B cell (primary cell): ENCODE results near the gene RFPL2. TPM values are rescaled to one million over a fixed set of nuclear protein-coding genes. Genes with fewer than 3 reads are reported as not detected.

Experiments used
- ATAC-seq: fragments of 200-7000 bp; cut with Tn5 transposase; one replicate; pipeline ENCODE4 v1.10.0; 2021; ENCODE audit warnings: low read depth, mild to moderate bottlenecking, moderate number of reproducible peaks, moderate library complexity
- CTCF ChIA-PET: fragments of 350-600 bp; sonication (Branson Sonifier 250); formaldehyde crosslinking; loops from one replicate; lab custom pipeline; 2021; ENCODE audit warnings: antibody characterized with exemption, inconsistent platforms; lab: Charles Lee
- POLR2A ChIA-PET: fragments of 350-600 bp; sonication (Branson Sonifier 250); formaldehyde crosslinking; loops from one replicate; lab custom pipeline; 2021; ENCODE audit warnings: antibody characterized with exemption; lab: Charles Lee
- DNase-seq: peaks from one replicate; pipeline ENCODE4 v3.0.0; 2013
- H2AFZ ChIP-seq: 2 replicates; pipeline ENCODE4 v1.6.1; 2012; ENCODE audit warnings: mild to moderate bottlenecking, low read depth, low read length; ENCODE audit not compliant: insufficient read depth, poor library complexity, severe bottlenecking
- H3K27ac ChIP-seq, 2 donors: 1 replicate in 1 of 2; 2 replicates in 1 of 2; pipeline ENCODE4 v1.5.1; 2012 to 2013; ENCODE audit warnings: low read length in 2 of 2, mild to moderate bottlenecking in 2 of 2, moderate library complexity in 1 of 2
- H3K27me3 ChIP-seq, 4 experiments: fragments of 200-600 bp in 1 of 4; sonication (generic) in 1 of 4; replicated peaks in 1 of 4; 1 replicate in 2 of 4; 2 replicates in 2 of 4; pipeline versions ENCODE4 v1.6.1 to v1.7.0; 2013 to 2016; ENCODE audit warnings: low read length in 3 of 4, mild to moderate bottlenecking in 2 of 4, mixed read lengths in 1 of 4, moderate library complexity in 1 of 4; ENCODE audit not compliant: insufficient read depth in 4 of 4, control insufficient read depth in 3 of 4; ENCODE audit errors: control extremely low read depth in 1 of 4
- H3K36me3 ChIP-seq, 2 experiments: replicated peaks in 1 of 2; 1 replicate in 1 of 2; 2 replicates in 1 of 2; pipeline versions ENCODE4 v1.6.1 to v1.7.1; 2013; ENCODE audit warnings: low read length in 1 of 2; ENCODE audit not compliant: insufficient read depth in 2 of 2, control insufficient read depth in 1 of 2; ENCODE audit errors: control extremely low read depth in 1 of 2, extremely low read depth in 1 of 2
- H3K4me1 ChIP-seq, 2 donors: fragments of 200-600 bp in 1 of 2; sonication (generic) in 1 of 2; 1 replicate in 1 of 2; 2 replicates in 1 of 2; pipeline versions ENCODE4 v1.5.1 to v1.6.1; 2013 to 2017; ENCODE audit warnings: low read length in 2 of 2; ENCODE audit not compliant: control insufficient read depth in 2 of 2, insufficient read depth in 2 of 2
- H3K4me2 ChIP-seq: replicated peaks from 2 replicates; pipeline ENCODE3; 2012; ENCODE audit warnings: mild to moderate bottlenecking, low read depth, low read length; ENCODE audit not compliant: poor library complexity, severe bottlenecking
- H3K4me3 ChIP-seq, 5 experiments: fragments of 200-600 bp in 1 of 5; sonication (generic) in 1 of 5; 1 replicate in 3 of 5; 2 replicates in 2 of 5; pipeline versions ENCODE4 v1.5.1 to v1.7.0; 2011 to 2016; ENCODE audit warnings: low read length in 4 of 5, mild to moderate bottlenecking in 4 of 5, low read depth in 2 of 5, control low read depth in 1 of 5, moderate library complexity in 1 of 5; ENCODE audit not compliant: insufficient read depth in 1 of 5; ENCODE audit errors: control extremely low read depth in 1 of 5, extremely low read depth in 1 of 5
- H3K79me2 ChIP-seq: fragments of 200-600 bp; sonication (generic); one replicate; pipeline ENCODE4 v1.6.0; 2016; ENCODE audit warnings: low read length; ENCODE audit not compliant: control insufficient read depth, insufficient read depth
- H3K9ac ChIP-seq: fragments of 200-600 bp; sonication (generic); 2 replicates; pipeline ENCODE4 v1.6.1; 2017; ENCODE audit warnings: mild to moderate bottlenecking, low read length, moderate library complexity
- H3K9me3 ChIP-seq, 3 donors: one replicate each; pipeline versions ENCODE4 v1.6.1 to v1.7.1; 2013; ENCODE audit warnings: low read length in 2 of 3; ENCODE audit not compliant: control insufficient read depth in 2 of 3, insufficient read depth in 1 of 3; ENCODE audit errors: control extremely low read depth in 1 of 3
- H4K20me1 ChIP-seq: 2 replicates; pipeline ENCODE4 v1.6.0; 2012; ENCODE audit warnings: mild to moderate bottlenecking, low read length; ENCODE audit not compliant: insufficient read depth, control insufficient read depth, poor library complexity, severe bottlenecking
- H3K27ac Mint-ChIP-seq: one replicate; pipeline ENCODE4 v1.8.0; 2021; ENCODE audit warnings: mixed read lengths
- H3K27me3 Mint-ChIP-seq: one replicate; pipeline ENCODE4 v1.8.0; 2021; ENCODE audit warnings: mixed read lengths
- H3K4me1 Mint-ChIP-seq: one replicate; pipeline ENCODE4 v1.8.0; 2021; ENCODE audit warnings: mixed read lengths
- H3K4me3 Mint-ChIP-seq: one replicate; pipeline ENCODE4 v1.8.0; 2021; ENCODE audit warnings: mixed read lengths
- H3K9me3 Mint-ChIP-seq: one replicate; pipeline ENCODE4 v1.8.0; 2022; ENCODE audit warnings: mixed read lengths; ENCODE audit not compliant: insufficient read depth
- EZH2 ChIP-seq: IDR thresholded peaks from 2 replicates; pipeline ENCODE4 v1.6.1; 2012; ENCODE audit warnings: borderline replicate concordance, low read depth, mild to moderate bottlenecking, moderate library complexity, low read length; ENCODE audit not compliant: insufficient read depth, poor library complexity, severe bottlenecking
- WGBS: methylation state at CpG from one replicate; pipeline ENCODE4 v1.1.5; 2013; ENCODE audit warnings: missing lambda C conversion rate; ENCODE audit not compliant: insufficient coverage; 5-methylcytosine and 5-hydroxymethylcytosine counted together
- intact Hi-C: fragments of 100-400 bp; cut with micrococcal nuclease; formaldehyde crosslinking; loops from one replicate; pipeline ENCODE4 v1.10.0; 2022
- polyA plus RNA-seq: library from polyadenylated mRNA; depleted of rRNA; stranded (reverse); fragments of >200 nt; gene quantifications from 2 replicates; pipeline ENCODE4 v1.2.3, GENCODE V29; 2012
- total RNA-seq, 2 donors: library from RNA; stranded (reverse); fragments of 120-200 nt in 1 of 2; gene quantifications; 1 replicate in 1 of 2; 2 replicates in 1 of 2; pipeline versions ENCODE4 v1.2.3 to v1.2.4, GENCODE V29; 2013 to 2022
- TF ChIP-seq, protein P1 (sequence below): fragments of 200-600 bp; IDR thresholded peaks from one replicate; pipeline ENCODE4 v1.8.0; 2022; ENCODE audit warnings: antibody characterized with exemption, mild to moderate bottlenecking

RFPL2 gene
- total and polyA plus RNA-seq, 2 donors (not counting 1 experiment from before 2014, with no cell fraction given), result not detected

DNA sequence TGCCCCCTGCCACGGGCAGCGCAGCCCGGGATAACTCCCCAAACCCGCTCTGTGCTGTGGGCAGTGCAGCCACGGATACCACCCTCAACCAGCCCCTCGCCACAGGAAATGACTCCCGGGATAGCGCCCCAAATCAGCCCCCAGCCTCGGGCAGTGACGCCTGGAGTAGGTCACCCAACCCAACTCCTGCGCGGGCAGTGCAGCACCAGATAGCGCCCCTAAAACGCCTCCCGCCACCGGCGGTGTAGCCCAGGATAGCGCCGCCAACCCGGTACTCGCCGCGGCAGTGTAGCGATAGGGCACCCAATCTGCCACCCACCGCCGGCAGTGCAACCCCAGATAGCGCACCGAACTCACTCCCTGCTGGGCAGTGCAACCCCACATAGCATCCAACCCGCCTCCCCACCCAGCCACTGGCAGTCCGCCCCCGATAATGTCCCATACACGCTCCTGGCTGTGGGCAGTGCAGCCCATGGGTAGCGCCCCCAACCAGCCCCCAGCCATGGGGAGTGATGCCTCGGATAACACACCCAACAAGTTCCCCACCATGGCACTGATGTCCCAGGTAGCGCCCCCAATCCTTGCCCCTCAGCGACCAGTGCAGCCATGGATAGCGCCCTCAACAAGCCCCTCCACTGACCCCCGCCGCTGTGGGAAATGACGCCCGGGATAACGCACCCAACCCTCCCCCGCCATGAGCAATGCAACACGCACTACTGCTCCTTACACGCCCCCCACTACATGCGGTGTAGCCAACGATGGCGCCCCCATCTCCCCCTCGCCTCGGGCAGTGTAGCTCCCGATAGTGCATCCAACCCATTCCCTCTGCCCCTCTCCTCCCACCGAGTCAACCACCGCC is 1.5 kb downstream of the RFPL2 start:
- H3K4me2 ChIP-seq, result peak overlapping the region; percentile 60
- no peak overlapping the region for H3K4me3 ChIP-seq
- peaks cover 6 to 8% of the 10 kb centered on the region in 2 donors for H3K4me1 ChIP-seq
- WGBS, result 32% methylated on average over 53 of the region's 53 CpGs
- ATAC-seq, result no peak
- peak overlapping the region; percentile 25 for H2AFZ ChIP-seq
- TF ChIP-seq, protein P1, sequence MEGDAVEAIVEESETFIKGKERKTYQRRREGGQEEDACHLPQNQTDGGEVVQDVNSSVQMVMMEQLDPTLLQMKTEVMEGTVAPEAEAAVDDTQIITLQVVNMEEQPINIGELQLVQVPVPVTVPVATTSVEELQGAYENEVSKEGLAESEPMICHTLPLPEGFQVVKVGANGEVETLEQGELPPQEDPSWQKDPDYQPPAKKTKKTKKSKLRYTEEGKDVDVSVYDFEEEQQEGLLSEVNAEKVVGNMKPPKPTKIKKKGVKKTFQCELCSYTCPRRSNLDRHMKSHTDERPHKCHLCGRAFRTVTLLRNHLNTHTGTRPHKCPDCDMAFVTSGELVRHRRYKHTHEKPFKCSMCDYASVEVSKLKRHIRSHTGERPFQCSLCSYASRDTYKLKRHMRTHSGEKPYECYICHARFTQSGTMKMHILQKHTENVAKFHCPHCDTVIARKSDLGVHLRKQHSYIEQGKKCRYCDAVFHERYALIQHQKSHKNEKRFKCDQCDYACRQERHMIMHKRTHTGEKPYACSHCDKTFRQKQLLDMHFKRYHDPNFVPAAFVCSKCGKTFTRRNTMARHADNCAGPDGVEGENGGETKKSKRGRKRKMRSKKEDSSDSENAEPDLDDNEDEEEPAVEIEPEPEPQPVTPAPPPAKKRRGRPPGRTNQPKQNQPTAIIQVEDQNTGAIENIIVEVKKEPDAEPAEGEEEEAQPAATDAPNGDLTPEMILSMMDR, result no peak
- TF ChIP-seq EZH2, result no peak
- CTCF ChIA-PET, result no interaction called here
- no peak for DNase-seq
- Mint-ChIP-seq H3K27me3 (peaks cover 38% of the 10 kb centered on the region), H3K27ac (no peak overlapping the region), H3K4me1 (peaks cover 4% of the 10 kb centered on the region), H3K4me3 (no peak overlapping the region), H3K9me3 (no peaks in the 10 kb centered on the region)
- no peaks in the 10 kb centered on the region for H3K36me3 ChIP-seq
- H3K27me3 ChIP-seq, result peaks cover 0 to 20% (median 5%) of the 10 kb centered on the region in 4 experiments
- no peak overlapping the region for H3K27ac ChIP-seq
- H4K20me1 ChIP-seq, result no peaks in the 10 kb centered on the region
- POLR2A ChIA-PET, result no interaction called here
- H3K79me2 ChIP-seq, result no peaks in the 10 kb centered on the region
- intact Hi-C loops, result no loop called here
- peaks cover 0 to 3% (median 0%) of the 10 kb centered on the region in 3 donors for H3K9me3 ChIP-seq
- H3K9ac ChIP-seq, result peak overlapping the region; percentile 23
